HCT116 (cell line): ENCODE data around the gene FAM43A.

Experiments used
- CTCF ChIP-seq, 3 experiments: fragments of 200-600 bp in 1 of 3; sonication (generic) in 1 of 3; IDR thresholded peaks in 2 of 3; conservative IDR thresholded peaks in 1 of 3; 2 replicates each; pipeline ENCODE4 v1.5.1; 2012 to 2017; ENCODE audit warnings: low read depth in 2 of 3, low read length in 2 of 3, antibody characterized with exemption in 1 of 3, borderline replicate concordance in 1 of 3, control low read depth in 1 of 3, mild to moderate bottlenecking in 1 of 3, mixed read lengths in 1 of 3, mixed run types in 1 of 3, moderate library complexity in 1 of 3; ENCODE audit not compliant: insufficient read depth in 1 of 3
- ELF1 ChIP-seq: IDR thresholded peaks from 2 replicates; pipeline ENCODE4 v1.6.1; 2012; ENCODE audit warnings: low read depth, borderline replicate concordance
- EZH2phosphoT487 ChIP-seq: fragments of 200-600 bp; IDR thresholded peaks from 2 replicates; pipeline ENCODE4 v1.6.1; 2018; ENCODE audit warnings: antibody characterized with exemption, borderline replicate concordance
- MAX ChIP-seq: IDR thresholded peaks from 2 replicates; pipeline ENCODE4 v1.6.1; 2012
- POLR2A ChIP-seq: IDR thresholded peaks from 2 replicates; pipeline ENCODE4 v1.7.0; 2011; ENCODE audit warnings: borderline replicate concordance; ENCODE audit not compliant: insufficient read depth, insufficient read length; ENCODE audit errors: extremely low read depth
- POLR2AphosphoS5 ChIP-seq: IDR thresholded peaks from 2 replicates; pipeline ENCODE4 v1.6.1; 2011; ENCODE audit warnings: mild to moderate bottlenecking, low read depth, low read length, moderate library complexity
- TCF7L2 ChIP-seq: IDR thresholded peaks from 2 replicates; pipeline ENCODE4 v1.7.0; 2011; ENCODE audit warnings: borderline replicate concordance, inconsistent platforms; ENCODE audit not compliant: insufficient read depth, insufficient read length; ENCODE audit errors: extremely low read depth
- ZNF274 ChIP-seq: fragments of 200-500 bp; sonication (Bioruptor generic); IDR thresholded peaks from 2 replicates; pipeline ENCODE4 v1.6.1; 2014; ENCODE audit warnings: mild to moderate bottlenecking, low read depth, low read length, inconsistent platforms

- TF ChIP-seq POLR2A (no peak), MAX (no peak), CTCF (IDR thresholded peaks at IDR 0.05 in 2 of 3, conservative IDR thresholded peaks at IDR 0.05 in 1 of 3; ENCODE audit: borderline replicate concordance in 1 of 3, insufficient read depth in 1 of 3, low read depth in 2 of 3, low read length in 2 of 3) (no peak), POLR2AphosphoS5 (no peak), TCF7L2 (no peak), EZH2phosphoT487 (no peak), ELF1 (no peak), ZNF274 (no peak)
These were observed 18.3 kb upstream of the FAM43A start for GRCh38 chr3:194667363-194667762.
